H9 (cell line): ENCODE data around the gene CCDC88A. TPM values are rescaled to one million over a fixed set of nuclear protein-coding genes. Genes with fewer than 3 reads are reported as not detected.

ENCODE experiments used
- DNase-seq: peaks from one replicate; pipeline ENCODE4 v3.0.0-alpha.2; 2017
- H2AFZ ChIP-seq: one replicate; pipeline ENCODE4 v1.6.1; 2013; ENCODE audit warnings: mild to moderate bottlenecking, low read length, control low read depth, moderate library complexity
- H2AK5ac ChIP-seq: 2 replicates; pipeline ENCODE4 v1.6.1; 2013; ENCODE audit warnings: low read length, control low read depth, mixed read lengths; ENCODE audit not compliant: insufficient read length
- H2BK120ac ChIP-seq: one replicate; pipeline ENCODE4 v1.6.1; 2013; ENCODE audit warnings: low read depth, mild to moderate bottlenecking, low read length, control low read depth, inconsistent platforms; ENCODE audit not compliant: poor library complexity, severe bottlenecking
- H2BK12ac ChIP-seq: 2 replicates; pipeline ENCODE4 v1.6.1; 2013; ENCODE audit warnings: low read length, control low read depth, mixed read lengths, low read depth; ENCODE audit not compliant: insufficient read length
- H2BK15ac ChIP-seq: 2 replicates; pipeline ENCODE4 v1.6.1; 2013; ENCODE audit warnings: low read depth, low read length, control low read depth
- H2BK20ac ChIP-seq: one replicate; pipeline ENCODE4 v1.6.1; 2013; ENCODE audit warnings: low read depth, mild to moderate bottlenecking, low read length, control low read depth, inconsistent platforms; ENCODE audit not compliant: poor library complexity, severe bottlenecking
- H2BK5ac ChIP-seq: 2 replicates; pipeline ENCODE4 v1.6.1; 2013; ENCODE audit warnings: low read length, control low read depth, mixed read lengths; ENCODE audit not compliant: insufficient read length
- H3K14ac ChIP-seq: 2 replicates; pipeline ENCODE4 v1.6.1; 2013; ENCODE audit warnings: low read length, control low read depth; ENCODE audit not compliant: insufficient read depth
- H3K18ac ChIP-seq: 2 replicates; pipeline ENCODE4 v1.6.1; 2013; ENCODE audit warnings: low read depth, mild to moderate bottlenecking, mixed read lengths, low read length, control low read depth; ENCODE audit not compliant: insufficient read length
- H3K23ac ChIP-seq: 2 replicates; pipeline ENCODE4 v1.6.1; 2013; ENCODE audit warnings: low read length, control low read depth, mixed read lengths, low read depth; ENCODE audit not compliant: insufficient read length
- H3K23me2 ChIP-seq: 2 replicates; pipeline ENCODE4 v1.6.1; 2013; ENCODE audit warnings: low read depth, mild to moderate bottlenecking, mixed read lengths, low read length, control low read depth; ENCODE audit not compliant: insufficient read length, poor library complexity, severe bottlenecking
- H3K27ac ChIP-seq: 2 replicates; pipeline ENCODE4 v1.5.1; 2013; ENCODE audit warnings: low read length, control low read depth, mixed read lengths, low read depth; ENCODE audit not compliant: insufficient read length
- H3K27me3 ChIP-seq: 2 replicates; pipeline ENCODE4 v1.6.1; 2013; ENCODE audit warnings: low read length, control low read depth, inconsistent platforms; ENCODE audit not compliant: insufficient read depth
- H3K4ac ChIP-seq: 2 replicates; pipeline ENCODE4 v1.6.1; 2013; ENCODE audit warnings: low read depth, mild to moderate bottlenecking, control low read depth, inconsistent platforms, low read length, moderate library complexity
- H3K4me1 ChIP-seq: 2 replicates; pipeline ENCODE4 v1.6.1; 2013; ENCODE audit warnings: low read length, control low read depth, inconsistent platforms; ENCODE audit not compliant: insufficient read depth
- H3K4me2 ChIP-seq: 2 replicates; pipeline ENCODE4 v1.6.1; 2013; ENCODE audit warnings: low read length, control low read depth, mixed read lengths; ENCODE audit not compliant: insufficient read length, insufficient read depth
- H3K56ac ChIP-seq: 2 replicates; pipeline ENCODE4 v1.6.1; 2013; ENCODE audit warnings: low read depth, mild to moderate bottlenecking, mixed read lengths, low read length, control low read depth; ENCODE audit not compliant: insufficient read length
- H3K79me1 ChIP-seq: 2 replicates; pipeline ENCODE4 v1.6.1; 2013; ENCODE audit warnings: low read depth, mild to moderate bottlenecking, moderate library complexity, low read length, control low read depth, inconsistent platforms; ENCODE audit not compliant: insufficient read depth, poor library complexity, severe bottlenecking
- H3K79me2 ChIP-seq: 2 replicates; pipeline ENCODE4 v1.6.1; 2013; ENCODE audit warnings: low read length, control low read depth, inconsistent platforms; ENCODE audit not compliant: insufficient read depth
- H3K9ac ChIP-seq: 2 replicates; pipeline ENCODE4 v1.6.1; 2013; ENCODE audit warnings: low read length, control low read depth, mixed read lengths; ENCODE audit not compliant: insufficient read length; ENCODE audit errors: extremely low read depth
- H3K9me3 ChIP-seq: one replicate; pipeline ENCODE4 v1.6.1; 2013; ENCODE audit warnings: low read depth, low read length, inconsistent platforms; ENCODE audit not compliant: control insufficient read depth
- H3T11ph ChIP-seq: one replicate; pipeline ENCODE4 v1.6.1; 2013; ENCODE audit warnings: mild to moderate bottlenecking, low read length, control low read depth, inconsistent platforms
- H4K20me1 ChIP-seq: one replicate; pipeline ENCODE4 v1.6.1; 2013; ENCODE audit not compliant: control insufficient read depth, insufficient read length, insufficient read depth
- H4K5ac ChIP-seq: 2 replicates; pipeline ENCODE4 v1.6.1; 2013; ENCODE audit warnings: low read depth, mild to moderate bottlenecking, mixed read lengths, low read length, control low read depth; ENCODE audit not compliant: insufficient read length
- H4K8ac ChIP-seq: replicated peaks from 2 replicates; pipeline ENCODE4 v1.6.1; 2013; ENCODE audit warnings: low read length, control low read depth, mixed read lengths, low read depth; ENCODE audit not compliant: insufficient read length
- H4K91ac ChIP-seq: 2 replicates; pipeline ENCODE4 v1.6.1; 2013; ENCODE audit warnings: low read depth, mild to moderate bottlenecking, moderate library complexity, mixed read lengths, low read length, control low read depth; ENCODE audit not compliant: insufficient read length
- H3K27ac Mint-ChIP-seq, 3 experiments: 2 replicates in 2 of 3; 3 replicates in 1 of 3; pipeline ENCODE4 v1.8.0; 2020 to 2021; ENCODE audit warnings: mixed read lengths in 3 of 3, mild to moderate bottlenecking in 1 of 3, moderate library complexity in 1 of 3
- H3K27me3 Mint-ChIP-seq: 2 replicates; pipeline ENCODE4 v1.8.0; 2021; ENCODE audit warnings: low read depth, mild to moderate bottlenecking, moderate library complexity, mixed read lengths
- H3K36me3 Mint-ChIP-seq, 3 experiments: 2 replicates in 2 of 3; 3 replicates in 1 of 3; pipeline ENCODE4 v1.8.0; 2020 to 2021; ENCODE audit warnings: low read depth in 3 of 3, mixed read lengths in 3 of 3; ENCODE audit not compliant: insufficient read depth in 1 of 3
- H3K4me1 Mint-ChIP-seq, 2 experiments: 2 replicates each; pipeline ENCODE4 v1.8.0; 2020; ENCODE audit warnings: mixed read lengths in 2 of 2
- H3K4me3 Mint-ChIP-seq, 2 experiments: 2 replicates in 1 of 2; 3 replicates in 1 of 2; pipeline ENCODE4 v1.8.0; 2020 to 2021; ENCODE audit warnings: mild to moderate bottlenecking in 2 of 2, mixed read lengths in 2 of 2, moderate library complexity in 1 of 2
- H3K9me3 Mint-ChIP-seq, 2 experiments: 2 replicates in 1 of 2; 3 replicates in 1 of 2; pipeline ENCODE4 v1.8.0; 2020; ENCODE audit warnings: mild to moderate bottlenecking in 2 of 2, mixed read lengths in 2 of 2, moderate library complexity in 1 of 2
- WGBS: extraction: QIAGEN DNeasy Blood & Tissue Kit; methylation state at CpG from one replicate; pipeline ENCODE4 v1.1.7; 2013; ENCODE audit warnings: missing lambda C conversion rate, low lambda C conversion rate, mixed read lengths; ENCODE audit not compliant: insufficient read length; ENCODE audit errors: extremely low coverage; 5-methylcytosine and 5-hydroxymethylcytosine counted together
- total RNA-seq: library from RNA; stranded (reverse); gene quantifications from 2 replicates; pipeline ENCODE4 v1.2.1, GENCODE V29; 2021
- TF ChIP-seq, protein P1 (sequence below): fragments of 200-600 bp; sonication (generic); conservative IDR thresholded peaks from 3 replicates; pipeline ENCODE4 v1.8.0; 2021; ENCODE audit warnings: antibody characterized with exemption, mild to moderate bottlenecking

The CCDC88A gene
- total RNA-seq, 1 experiment from 2014 or later: 91.8 TPM

DNA sequence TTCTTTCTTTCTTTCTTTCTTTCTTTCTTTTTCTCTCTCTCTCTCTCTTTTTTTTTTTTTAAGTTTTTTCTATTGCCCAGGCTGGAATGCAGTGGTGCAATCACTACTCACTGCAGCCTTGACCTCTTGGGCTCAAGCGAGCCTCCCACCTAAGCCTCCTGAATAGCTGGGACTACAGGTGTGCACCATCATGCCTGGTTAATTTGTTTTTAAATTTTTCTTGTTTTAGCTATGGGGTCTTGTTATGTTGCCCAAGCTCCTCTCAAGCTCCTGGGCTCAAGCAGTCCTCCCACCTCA is 19.4 kb upstream of the CCDC88A start:
- Histone ChIP-seq H2BK12ac (no peak overlapping the region), H2BK20ac (no peak overlapping the region), H2BK15ac (no peak overlapping the region), H3K18ac (no peak overlapping the region), H3K23ac (no peak overlapping the region), H4K5ac (no peak overlapping the region), H3K4me1 (no peaks in the 10 kb centered on the region), H3K14ac (no peak overlapping the region), H2BK120ac (no peak overlapping the region), H3K79me1 (no peaks in the 10 kb centered on the region), H2AK5ac (no peak overlapping the region), H3K56ac (no peak overlapping the region), H2BK5ac (no peak overlapping the region), H3T11ph (no peak overlapping the region), H3K4ac (no peak overlapping the region), H3K27me3 (no peaks in the 10 kb centered on the region), H2AFZ (no peak overlapping the region), H3K79me2 (no peaks in the 10 kb centered on the region), H3K9me3 (no peaks in the 10 kb centered on the region), H3K23me2 (no peaks in the 10 kb centered on the region), H4K8ac (no peak overlapping the region), H3K27ac (no peak overlapping the region), H4K20me1 (no peaks in the 10 kb centered on the region), H4K91ac (no peak overlapping the region), H3K9ac (no peak overlapping the region), H3K4me2 (no peak overlapping the region)
- Mint-ChIP-seq H3K4me3 (no peak overlapping the region), H3K27me3 (no peaks in the 10 kb centered on the region), H3K9me3 (peaks cover 18 to 20% of the 10 kb centered on the region in 2 experiments), H3K27ac (no peak overlapping the region), H3K4me1 (no peaks in the 10 kb centered on the region), H3K36me3 (peaks cover 8 to 12% (median 11%) of the 10 kb centered on the region in 3 experiments)
- no CpG with 5 or more reads among the region's 1 CpG for WGBS
- no peak for DNase-seq
- TF ChIP-seq, protein P1, sequence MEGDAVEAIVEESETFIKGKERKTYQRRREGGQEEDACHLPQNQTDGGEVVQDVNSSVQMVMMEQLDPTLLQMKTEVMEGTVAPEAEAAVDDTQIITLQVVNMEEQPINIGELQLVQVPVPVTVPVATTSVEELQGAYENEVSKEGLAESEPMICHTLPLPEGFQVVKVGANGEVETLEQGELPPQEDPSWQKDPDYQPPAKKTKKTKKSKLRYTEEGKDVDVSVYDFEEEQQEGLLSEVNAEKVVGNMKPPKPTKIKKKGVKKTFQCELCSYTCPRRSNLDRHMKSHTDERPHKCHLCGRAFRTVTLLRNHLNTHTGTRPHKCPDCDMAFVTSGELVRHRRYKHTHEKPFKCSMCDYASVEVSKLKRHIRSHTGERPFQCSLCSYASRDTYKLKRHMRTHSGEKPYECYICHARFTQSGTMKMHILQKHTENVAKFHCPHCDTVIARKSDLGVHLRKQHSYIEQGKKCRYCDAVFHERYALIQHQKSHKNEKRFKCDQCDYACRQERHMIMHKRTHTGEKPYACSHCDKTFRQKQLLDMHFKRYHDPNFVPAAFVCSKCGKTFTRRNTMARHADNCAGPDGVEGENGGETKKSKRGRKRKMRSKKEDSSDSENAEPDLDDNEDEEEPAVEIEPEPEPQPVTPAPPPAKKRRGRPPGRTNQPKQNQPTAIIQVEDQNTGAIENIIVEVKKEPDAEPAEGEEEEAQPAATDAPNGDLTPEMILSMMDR: no peak
